ENCODE measurements around the gene FXYD6.

Gene FXYD6

DNA sequence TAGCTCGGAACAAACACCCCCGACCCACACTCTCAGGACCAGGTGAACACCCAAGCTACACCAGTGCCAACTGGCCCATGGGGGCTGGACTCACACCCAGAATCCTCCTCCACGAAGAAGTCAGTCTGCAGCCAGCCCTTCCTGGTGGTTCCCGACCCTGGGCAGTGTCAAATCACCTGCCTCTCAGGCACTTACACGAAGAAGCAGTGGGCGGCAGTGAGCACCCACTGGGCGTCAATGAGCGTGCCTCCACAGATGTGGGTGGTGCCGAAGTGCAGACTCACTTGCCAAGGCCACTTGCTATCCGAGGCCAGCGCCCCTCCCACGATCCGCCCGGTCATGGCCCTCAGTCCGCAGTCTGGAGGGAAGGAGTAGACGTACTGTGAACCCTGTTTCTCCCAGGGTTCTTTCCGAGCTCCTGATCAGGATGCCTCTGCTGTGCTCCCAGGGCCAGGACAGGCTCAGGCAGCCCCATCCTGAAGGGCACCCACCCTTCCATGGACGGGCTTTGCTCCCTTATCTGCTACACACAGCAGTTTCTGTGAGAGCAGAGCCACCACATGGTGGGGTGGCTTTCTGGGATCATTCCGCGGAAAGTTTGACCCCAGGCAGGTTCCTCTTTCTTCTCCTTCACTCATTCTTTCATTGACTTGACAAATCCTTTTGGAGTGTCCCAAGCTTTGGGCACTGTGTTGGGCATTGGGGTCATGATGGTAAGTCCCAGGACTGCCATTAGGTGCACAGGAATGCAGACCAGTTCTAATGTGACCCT lies 33.3 kb upstream of the FXYD6 start:
- DNase-seq, result no peak

DNA sequence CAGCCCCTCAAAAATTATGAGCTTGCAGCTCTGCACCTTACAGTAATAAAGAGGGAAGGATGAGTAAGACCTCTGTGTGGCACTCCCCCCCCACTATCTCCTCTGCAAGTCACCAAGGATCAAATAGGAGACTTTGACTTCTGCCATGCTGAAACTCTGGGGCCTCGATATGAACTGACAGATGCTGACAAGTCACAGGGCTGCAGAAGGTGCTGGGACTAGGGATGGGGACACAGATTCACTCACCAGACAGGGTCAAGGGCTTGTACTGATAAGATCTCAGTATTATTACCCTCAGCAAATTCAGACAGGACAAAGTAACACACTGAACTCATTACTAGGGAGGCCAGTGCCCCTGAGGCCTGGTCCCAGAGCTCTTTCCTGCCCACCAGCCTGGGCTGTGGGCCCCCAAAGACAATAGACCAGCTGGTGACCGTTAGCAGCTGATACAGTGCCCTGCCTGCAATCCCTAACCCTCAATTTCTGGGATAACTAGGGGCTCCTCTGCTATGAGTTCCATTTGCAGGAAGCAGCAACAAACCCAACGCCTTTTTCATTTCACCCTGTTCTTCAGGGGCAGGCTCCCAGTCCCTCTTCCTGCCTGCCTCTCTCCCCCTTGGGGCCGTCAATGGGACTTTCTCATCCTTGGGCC lies 32.6 kb upstream of the FXYD6 start:
- no peak for DNase-seq

DNA sequence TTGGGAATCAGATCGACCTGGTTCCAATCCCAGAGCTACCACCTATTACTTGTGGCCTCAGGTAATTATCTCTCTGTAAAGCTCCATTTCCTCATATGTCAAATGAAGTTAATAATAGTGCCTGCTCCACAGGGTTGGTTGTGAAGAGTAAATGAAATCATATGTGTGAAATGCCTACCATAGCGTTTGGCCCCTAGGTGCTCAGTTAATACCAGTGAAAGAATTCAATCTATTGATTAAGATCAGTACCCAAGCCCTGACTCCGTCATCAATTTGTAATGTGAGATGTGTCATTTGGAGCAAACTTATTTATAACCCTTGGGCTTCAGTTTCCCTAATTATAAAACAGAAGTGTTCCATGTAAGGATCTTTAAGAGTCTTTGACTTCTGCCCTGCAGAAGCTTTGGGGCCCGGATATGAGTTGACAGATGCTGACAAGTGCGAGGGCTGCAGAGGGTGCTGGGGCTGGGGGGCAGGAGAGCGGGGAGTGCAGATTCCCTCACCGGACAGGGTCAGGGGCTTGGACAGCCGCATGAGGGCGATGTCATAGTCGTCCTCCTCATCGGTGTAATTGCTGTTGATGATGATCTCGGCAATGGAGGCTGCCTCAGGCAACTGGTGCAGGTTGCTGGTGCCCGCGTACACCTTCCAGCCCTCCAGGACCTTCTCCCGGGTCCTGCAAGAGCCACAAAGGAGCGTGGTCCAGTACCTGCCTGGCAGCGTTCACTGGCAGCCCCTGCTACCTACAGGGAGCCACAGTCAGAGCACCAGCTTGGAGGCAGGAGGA lies 31.8 kb upstream of the FXYD6 start:
- DNase-seq, result no peak

DNA sequence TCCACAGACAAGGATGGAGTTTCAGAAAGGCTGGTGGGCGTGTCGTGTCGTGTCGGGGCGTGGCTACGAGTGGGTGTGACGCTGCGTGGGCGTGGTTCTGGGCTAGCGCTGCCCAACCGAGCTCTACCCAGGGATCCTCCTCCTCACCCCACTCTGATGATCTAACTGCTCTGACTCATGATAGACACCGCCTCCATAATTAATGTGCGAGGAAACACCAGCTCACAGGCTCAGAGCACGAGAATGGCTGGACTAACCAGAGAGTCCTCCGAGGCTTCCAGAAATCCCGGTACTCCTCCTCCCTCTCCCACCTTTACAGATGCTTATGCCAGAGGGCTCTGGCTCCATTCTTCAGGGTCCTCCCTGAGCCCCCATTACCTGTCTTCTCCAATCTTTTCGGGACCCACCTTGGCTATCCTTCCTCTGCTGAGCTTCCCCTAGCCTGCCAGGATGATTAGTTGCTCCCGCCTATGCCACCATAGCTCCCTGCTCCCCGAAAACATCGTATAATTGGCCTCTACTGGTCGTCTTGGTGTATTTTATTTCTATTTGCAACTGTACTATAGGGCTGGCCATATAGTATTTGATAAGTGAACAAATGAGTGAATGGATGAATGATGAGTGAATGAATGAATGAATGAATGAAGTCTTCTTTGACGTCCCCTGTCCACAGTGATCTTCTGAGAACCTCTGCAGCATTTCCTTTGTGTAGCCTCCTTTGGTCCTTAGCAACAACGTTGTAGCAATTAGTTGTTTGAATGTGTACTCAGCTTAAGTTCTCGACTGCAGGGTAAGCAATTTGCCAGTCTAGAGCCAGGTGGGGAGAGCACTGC lies 31.0 kb upstream of the FXYD6 start:
- peak; percentile 96 for DNase-seq

DNA sequence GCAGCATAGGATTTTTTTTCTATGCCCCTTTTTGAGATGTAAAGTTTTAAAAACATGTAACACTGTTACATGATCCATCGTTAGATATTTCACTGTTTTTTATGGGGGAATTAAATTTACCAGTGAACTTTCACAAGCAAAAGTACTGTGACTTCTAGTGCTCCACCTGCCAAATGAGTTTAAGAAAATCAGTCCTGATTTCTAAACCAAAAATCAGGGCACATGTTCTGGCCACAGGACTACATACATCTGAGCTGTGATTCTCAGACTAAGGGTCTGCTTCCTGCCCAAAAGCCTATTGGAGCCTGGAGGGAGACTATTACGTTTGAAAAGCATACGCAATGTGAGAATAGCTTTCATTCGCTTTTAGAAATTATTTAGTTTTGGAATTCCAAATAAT lies 30.3 kb upstream of the FXYD6 start:
- no peak for DNase-seq

DNA sequence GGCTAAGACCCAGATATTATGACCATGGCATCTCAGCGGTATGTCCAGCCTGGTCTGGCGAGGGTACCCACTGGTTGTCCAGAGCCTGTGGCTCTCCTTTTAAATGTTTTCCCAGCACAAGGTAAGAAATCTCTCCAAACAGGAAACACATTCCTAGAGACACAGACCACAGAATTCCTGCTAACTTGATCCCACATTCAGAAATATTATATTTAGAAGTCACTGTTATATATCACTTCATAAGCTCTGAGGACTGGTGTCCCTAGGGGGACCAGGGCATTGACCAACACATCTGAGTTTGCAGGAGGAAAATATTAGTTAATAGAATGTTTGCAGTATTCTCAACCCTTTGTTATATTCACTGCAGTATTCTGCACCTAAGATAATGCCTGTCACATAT lies 29.7 kb upstream of the FXYD6 start:
- peak; percentile 53 for DNase-seq

DNA sequence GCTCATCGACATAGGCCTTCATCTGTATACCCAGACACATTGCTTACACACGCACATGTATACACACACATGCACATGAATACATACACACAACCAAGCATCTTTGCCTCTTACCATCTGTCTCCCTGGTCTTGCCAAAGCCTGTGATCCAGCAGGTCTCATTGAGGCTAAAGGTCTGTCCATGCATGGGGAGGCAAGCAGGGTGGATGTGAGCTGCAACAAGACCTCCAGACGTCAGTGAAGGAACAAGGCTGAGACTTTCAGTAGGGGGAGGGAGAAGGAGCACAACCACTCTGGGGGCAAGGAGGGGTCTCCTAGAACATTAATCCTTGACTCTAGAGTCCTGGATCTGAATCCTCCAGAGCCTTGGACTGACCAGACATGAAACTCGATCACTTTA lies 29.1 kb upstream of the FXYD6 start:
- no peak for DNase-seq

DNA sequence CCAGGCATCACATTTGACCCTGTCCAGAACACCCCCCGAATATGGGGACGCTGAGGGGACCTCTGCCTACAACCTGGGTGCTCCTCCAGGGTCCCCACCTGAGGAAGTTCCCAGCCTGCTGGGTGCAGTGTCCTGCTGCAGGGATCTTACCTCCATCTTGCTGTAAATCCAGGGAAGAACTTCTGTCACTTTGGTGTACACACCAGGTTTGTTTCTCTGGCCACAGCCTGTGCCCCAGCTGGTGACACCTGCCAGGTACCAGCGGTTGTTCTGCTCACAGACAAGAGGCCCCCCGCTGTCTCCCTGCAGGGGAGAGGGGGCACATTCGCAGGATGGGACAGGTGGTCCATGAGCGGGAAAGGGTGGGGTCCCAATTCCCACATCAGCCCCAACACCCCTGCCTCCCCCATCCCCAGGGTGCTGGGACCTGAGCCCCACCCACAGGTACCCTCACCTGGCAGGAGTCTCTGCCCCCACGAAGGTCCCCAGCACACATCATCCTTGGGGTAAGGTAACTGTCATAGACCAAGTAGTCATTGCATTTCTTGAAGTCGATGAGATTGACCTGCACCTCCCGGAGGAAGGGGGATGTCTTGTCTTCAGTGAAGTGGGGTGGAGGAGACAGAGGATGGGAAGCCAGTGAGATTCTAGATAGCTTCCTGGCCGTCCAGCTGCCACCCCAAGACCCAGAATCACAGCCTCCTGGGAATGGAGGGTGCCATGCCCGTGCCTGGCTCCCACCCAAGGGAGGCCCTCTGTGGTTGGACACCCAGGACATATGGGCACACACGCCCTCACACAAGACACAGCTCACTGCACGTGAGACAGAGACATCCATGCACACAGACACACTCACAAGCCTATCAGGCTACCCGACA lies 27.3 kb upstream of the FXYD6 start:
- no peak for DNase-seq

DNA sequence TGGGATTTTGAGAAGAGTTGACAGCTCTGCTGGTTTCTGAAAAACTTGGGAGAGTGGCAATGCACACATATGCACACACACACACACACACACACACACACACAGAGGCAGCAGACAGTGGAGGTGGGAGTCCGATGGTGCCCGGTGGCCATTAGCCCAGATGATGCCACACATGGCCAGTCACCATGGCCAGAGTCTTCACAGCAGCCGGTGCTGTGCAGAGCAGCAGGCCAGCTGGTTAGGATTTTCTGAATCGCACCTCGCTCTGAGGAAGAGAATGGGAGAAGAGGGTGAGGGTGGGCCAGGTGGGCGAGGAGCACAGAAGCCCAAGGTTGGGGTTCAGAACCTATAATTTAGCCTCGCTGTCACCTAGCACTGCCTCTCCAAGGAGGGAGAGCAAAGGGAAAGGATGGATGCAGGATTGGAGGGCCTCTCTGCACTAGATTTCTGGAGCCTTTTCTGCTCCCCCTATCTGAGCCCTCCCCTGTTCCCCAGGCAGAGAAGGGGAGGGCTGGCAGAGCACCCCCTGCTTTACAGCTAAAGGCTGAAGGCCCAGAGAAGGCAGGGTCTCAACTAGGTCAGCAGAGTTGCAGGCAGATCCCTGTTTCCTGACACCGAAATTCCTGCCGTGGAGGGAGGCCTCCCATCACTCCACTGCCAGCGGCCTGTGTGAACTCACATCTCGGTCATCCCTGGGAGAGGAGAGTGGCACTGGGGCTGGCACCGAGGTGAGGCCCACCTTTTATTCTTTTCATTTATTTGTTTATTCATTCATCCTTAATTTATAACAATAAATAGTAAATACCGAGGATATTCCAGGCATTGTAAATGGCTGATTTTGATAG lies 25.8 kb upstream of the FXYD6 start:
- DNase-seq, result no peak

DNA sequence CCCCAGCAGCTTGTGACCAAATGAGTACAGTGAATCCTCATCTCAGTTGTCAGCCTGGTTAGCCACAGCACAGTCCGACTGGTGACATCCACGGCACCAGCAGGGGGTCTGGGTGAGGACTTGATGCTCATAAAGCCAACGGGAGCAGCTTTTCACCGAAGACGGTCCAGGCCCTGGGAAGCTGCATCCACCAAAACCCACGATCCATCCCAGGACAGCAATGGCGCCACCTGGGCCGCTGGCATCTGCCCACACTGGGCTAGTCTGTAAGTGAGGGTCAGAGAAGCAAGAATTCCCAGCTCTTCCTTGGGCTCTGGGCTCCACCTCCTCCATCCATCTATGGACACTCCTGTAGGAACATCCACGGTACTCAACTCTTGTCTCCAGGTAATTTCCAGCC lies 25.1 kb upstream of the FXYD6 start:
- no peak for DNase-seq

DNA sequence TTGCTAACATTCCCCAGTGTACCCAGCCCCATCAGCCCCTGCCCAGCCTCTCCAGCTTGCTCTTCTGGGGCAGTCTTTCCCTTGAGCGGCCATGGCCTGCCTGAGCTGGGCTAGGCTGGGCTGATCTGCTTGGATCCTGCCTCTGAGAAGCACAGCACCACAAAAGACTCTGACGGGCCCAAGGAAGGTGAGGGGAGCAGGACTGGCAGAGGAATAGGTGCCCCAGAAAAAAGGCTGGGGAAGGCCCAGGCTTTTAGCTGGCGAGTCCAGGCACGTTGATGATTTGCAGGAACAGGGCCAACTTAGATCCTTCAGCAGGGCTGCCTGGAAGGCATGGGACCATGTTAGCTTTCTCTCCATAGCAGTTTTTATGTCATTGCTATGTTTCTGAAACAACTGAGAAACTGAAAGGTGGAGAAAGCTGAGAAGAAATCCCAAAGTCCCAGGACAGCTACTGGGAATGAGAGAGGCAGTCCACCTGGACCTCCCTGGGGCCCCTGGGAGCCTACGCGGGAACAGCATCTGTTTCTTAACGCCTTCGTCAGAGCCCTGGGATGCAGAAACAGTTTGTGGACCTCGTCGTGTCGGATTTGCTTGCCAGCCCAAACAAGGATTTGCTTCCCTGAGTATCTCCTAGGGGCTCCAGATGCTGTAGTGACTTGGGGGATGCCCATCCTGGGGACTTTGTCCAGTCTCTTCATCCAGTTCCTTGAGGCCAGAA lies 24.4 kb upstream of the FXYD6 start:
- DNase-seq, result no peak

DNA sequence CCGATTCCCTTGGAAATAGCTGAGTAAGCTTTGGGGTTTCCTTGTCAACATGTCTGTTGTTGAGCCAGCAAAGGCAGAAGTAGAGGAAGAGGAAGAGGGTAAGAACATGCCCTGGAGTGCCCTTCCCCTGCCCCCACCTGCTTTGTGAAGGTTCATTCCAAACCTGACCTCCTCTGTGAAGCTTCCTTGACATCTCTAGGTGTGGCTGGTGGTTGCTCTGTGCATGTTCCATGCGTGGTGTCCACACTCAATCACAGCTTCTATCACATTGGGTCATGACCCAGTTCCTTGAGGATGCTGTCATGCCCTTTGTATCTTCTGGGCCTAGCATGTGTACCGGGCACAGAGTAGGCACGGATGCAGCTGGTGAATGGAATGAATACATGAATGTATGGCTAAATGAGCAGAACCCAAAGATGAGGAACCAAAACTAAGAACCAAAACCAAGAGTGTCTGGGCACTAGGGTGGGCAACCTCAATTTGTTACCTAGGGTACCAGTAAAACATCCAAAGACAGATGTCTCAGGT lies 23.7 kb upstream of the FXYD6 start:
- no peak for DNase-seq

DNA sequence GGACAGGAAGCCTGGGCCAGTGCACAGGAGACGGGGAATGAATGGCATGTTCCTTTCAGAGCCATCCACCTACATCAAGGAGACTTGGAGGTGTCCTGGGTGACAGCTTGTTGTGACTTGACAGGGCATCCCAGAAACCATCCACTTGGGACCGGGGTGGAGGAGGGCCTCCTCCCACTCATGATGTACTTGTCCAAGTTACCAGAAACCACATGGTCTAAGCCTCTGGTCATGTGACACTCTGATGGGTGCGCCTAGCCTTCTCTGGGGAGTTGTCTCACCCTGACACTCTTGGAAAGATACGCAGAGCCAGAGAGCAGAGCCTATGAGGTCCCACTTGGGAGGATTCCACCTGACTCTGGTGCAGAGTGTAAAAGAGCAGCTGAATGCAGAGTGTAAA lies 21.6 kb upstream of the FXYD6 start:
- no peak for DNase-seq

DNA sequence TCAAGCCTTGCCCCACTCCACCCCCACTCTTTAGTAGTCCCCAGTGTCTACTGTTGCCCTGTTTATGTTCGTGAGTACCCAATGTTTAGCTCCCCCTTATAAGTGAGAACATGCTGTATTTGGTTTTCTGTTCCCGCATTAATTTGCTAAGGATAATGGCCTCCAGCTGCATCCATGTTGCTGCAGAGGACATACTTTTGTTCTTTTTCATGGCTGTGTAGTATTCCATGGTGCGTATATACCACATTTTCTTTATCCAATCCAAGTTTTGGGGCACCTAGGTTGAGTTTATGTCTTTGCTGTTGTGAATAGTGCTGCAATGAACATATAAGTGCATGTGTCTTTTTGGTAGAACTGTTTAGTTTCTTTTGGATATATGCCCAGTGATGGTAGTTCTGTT lies 16.2 kb upstream of the FXYD6 start:
- no peak for DNase-seq

DNA sequence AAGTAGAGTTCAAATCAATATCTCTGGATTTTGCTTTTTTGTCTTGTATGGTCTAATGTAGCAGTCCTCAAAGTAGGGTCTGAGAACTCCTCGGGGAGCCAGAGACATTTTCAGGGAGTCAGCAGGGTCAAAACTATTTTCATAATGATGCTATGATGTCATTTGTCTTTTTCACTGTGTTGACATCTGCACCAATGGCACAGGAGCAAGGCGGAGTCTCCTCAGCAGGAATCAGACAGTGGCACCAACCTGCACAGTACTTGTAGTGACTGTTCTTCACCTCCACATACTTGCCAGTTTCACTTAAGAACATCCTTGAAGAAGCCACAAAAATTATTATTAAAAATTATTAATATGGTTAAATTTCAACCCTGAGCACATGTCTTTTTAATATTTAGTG lies 14.9 kb upstream of the FXYD6 start:
- DNase-seq, result no peak

DNA sequence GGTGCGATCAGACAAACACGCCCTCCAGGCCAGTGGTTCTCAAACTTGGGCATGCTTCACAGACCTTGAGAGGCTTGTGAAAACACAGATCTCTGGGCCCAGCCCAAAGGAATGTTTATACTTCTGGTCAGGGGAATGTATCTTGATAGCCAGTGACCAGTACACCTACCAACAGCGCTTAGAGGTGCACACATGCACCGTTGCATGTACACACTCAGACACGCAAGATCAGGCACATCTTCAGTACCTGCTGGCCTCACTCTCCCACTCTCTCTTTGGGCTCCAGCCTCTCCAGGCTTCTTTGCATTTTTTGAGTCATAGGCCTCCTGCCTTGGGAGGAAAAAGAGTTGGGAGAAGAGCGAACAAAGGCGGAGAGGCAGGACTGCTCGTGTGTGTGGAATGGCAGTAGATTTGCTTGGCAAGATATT lies 11.7 kb upstream of the FXYD6 start:
- DNase-seq, result no peak

DNA sequence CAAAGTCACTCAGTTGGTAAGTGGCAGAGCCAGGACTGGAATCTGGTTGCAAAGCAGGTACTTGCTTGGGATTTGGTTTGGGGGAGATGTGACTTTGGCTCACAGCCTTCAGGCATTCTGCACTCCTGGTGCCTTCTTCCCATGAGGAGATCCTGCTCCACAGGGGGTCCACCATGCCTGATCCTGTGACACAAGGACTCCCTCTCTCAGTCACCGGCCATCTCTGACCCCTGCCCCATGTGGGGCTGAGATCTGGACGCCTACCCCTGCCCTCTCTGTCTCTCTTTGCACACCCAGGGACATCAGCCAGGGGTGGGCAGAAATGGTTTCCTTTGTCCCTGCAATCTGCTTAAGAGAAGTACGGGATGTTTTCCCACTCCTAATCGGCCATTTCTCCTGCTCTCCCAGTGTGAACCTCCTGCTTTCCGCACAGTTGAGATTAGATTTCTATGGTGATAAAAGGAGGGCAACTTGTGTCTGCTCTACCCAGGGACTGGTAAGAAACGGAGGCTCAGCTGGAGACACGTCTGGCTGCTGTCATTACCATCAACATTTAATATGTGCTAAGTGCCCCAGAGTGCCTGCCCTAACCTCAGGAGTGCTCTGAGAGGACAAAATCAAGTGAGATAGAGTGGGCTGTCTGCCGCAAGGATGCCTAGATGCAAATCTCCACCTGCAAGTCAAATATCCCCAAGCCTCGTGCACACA lies 11.1 kb upstream of the FXYD6 start:
- no peak for DNase-seq

DNA sequence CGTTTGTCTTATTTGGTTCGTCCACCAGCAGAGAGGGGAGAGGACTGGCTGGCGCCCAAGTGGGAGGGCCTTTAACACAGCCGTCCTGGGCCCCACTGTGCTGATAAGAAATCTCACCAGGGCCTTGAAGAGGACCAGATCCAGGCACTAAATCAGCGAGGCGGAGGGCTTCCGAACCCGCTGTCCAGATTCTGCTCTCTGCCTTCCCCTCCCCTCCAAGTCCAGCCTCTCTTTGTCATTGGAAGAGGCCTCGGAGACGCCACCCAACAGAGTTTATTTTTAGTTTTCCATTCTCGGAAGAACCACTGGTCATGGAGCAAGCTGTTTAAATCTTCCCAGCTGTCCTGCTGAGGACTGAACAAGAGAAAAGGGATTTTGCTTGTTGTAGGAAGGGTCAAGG lies 9.3 kb upstream of the FXYD6 start:
- no peak for DNase-seq

DNA sequence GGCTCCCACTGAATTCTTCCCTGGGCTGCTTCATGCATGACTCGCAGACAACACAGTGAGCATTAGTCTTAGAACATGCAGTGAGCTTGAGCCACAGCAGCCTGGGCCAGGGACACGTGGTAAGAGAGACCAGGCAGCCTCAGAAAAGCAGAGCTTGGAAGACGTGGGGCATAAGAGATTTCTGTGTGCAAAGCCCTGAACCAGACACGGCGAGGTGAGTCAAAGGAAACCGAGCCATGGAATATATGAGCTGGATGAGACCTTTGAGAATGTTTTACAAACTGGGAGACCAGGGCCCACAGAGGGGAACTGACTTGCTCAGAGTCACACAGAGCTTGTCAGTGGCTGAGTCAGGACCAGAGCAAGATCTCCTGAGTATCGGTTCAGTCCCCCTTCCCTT lies 8.5 kb upstream of the FXYD6 start:
- peak; percentile 68 for DNase-seq

All from fibroblast of skin of right quadriceps (primary cell).